ENCODE data around the gene RCAN2. TPM values are rescaled to one million over a fixed set of nuclear protein-coding genes. Genes with fewer than 3 reads are reported as not detected.
"Not testable (repeated sequence)": the region's sequence is repeated elsewhere in the genome, so short reads cannot be mapped to it uniquely, and the experiment has no call there.

Gene RCAN2
- total RNA-seq, 2 experiments from 2014 or later, result 4.3 to 5.4 TPM

GRCh38 chr6:46332448-46332847 is 158.8 kb downstream of the RCAN2 start:
- CTCF ChIA-PET, H3K4me3 Mint-ChIP-seq, H3K9me3 Mint-ChIP-seq: not testable (repeated sequence)

GRCh38 chr6:46331461-46331860 is 159.8 kb downstream of the RCAN2 start:
- Mint-ChIP-seq H3K4me1 (ENCODE audit: low read depth) (no peaks in the 10 kb centered on the region), H3K27me3 (peaks cover 23% of the 10 kb centered on the region), H3K9me3 (no peaks in the 10 kb centered on the region), H3K27ac (no peak overlapping the region), H3K4me3 (no peak overlapping the region), H3K36me3 (no peaks in the 10 kb centered on the region)
- CTCF ChIA-PET, result no interaction called here
- intact Hi-C loops (cut with micrococcal nuclease), result no loop called here
- POLR2A ChIA-PET, result no interaction called here
- DNase-seq, result no peak

More at GRCh38 chr6:46332448-46332847, 158.8 kb downstream of the RCAN2 start:
- peaks cover 19% of the 10 kb centered on the region for H3K27me3 Mint-ChIP-seq
- intact Hi-C loops (cut with micrococcal nuclease); H3K27ac Mint-ChIP-seq; H3K4me1 Mint-ChIP-seq (ENCODE audit: low read depth); POLR2A ChIA-PET; H3K36me3 Mint-ChIP-seq; DNase-seq: not testable (repeated sequence)

GRCh38 chr6:46329568-46329967 is 161.7 kb downstream of the RCAN2 start:
- peaks cover 16% of the 10 kb centered on the region for H3K27me3 Mint-ChIP-seq
- H3K9me3 Mint-ChIP-seq, result no peaks in the 10 kb centered on the region
- peaks cover 5% of the 10 kb centered on the region for H3K4me1 Mint-ChIP-seq (ENCODE audit: low read depth)
- no peak overlapping the region for H3K27ac Mint-ChIP-seq
- H3K36me3 Mint-ChIP-seq, result no peaks in the 10 kb centered on the region
- DNase-seq, result no peak
- intact Hi-C loops (cut with micrococcal nuclease), result loop anchor here (5.0 kb wide), 1 partner anchor 42 kb away; no protein-coding TSS in a partner anchor
- H3K4me3 Mint-ChIP-seq, result no peak overlapping the region
- ChIA-PET CTCF (no interaction called here), POLR2A (no interaction called here)

- POLR2A ChIA-PET, result interaction anchor here (0.5 kb wide), 1 partner anchor 76 kb away, joined by 4 read pairs; no protein-coding TSS in a partner anchor
- Mint-ChIP-seq H3K4me3 (no peak overlapping the region), H3K9me3 (no peaks in the 10 kb centered on the region), H3K27ac (no peak overlapping the region), H3K36me3 (no peaks in the 10 kb centered on the region), H3K4me1 (ENCODE audit: low read depth) (peaks cover 13% of the 10 kb centered on the region), H3K27me3 (peaks cover 14% of the 10 kb centered on the region)
- intact Hi-C loops (cut with micrococcal nuclease), result loop anchor here (5.0 kb wide), 1 partner anchor 40 kb away; no protein-coding TSS in a partner anchor
- no peak for DNase-seq
- CTCF ChIA-PET, result no interaction called here
Measured at GRCh38 chr6:46327779-46328178, 163.5 kb downstream of the RCAN2 start.

- ChIA-PET CTCF (interaction anchor here (1.5 kb wide), 1 partner anchor 105 kb away, joined by 6 read pairs; no protein-coding TSS in a partner anchor), POLR2A (no interaction called here)
- H3K27me3 Mint-ChIP-seq, result peaks cover 12% of the 10 kb centered on the region
- no peaks in the 10 kb centered on the region for H3K36me3 Mint-ChIP-seq
- intact Hi-C loops (cut with micrococcal nuclease), result loop anchor here (5.0 kb wide), 1 partner anchor 39 kb away; no protein-coding TSS in a partner anchor
- peak; percentile 51 for DNase-seq
- H3K27ac Mint-ChIP-seq, result peak overlapping the region; percentile 31
- peak overlapping the region; percentile 17 for H3K4me3 Mint-ChIP-seq
- no peaks in the 10 kb centered on the region for H3K9me3 Mint-ChIP-seq
- peaks cover 17% of the 10 kb centered on the region for H3K4me1 Mint-ChIP-seq (ENCODE audit: low read depth)
Measured at GRCh38 chr6:46325561-46326530, 165.4 kb downstream of the RCAN2 start.

GRCh38 chr6:46324706-46325105 is 166.5 kb downstream of the RCAN2 start:
- H3K4me1 Mint-ChIP-seq (ENCODE audit: low read depth), result peaks cover 17% of the 10 kb centered on the region
- ChIA-PET CTCF (interaction anchor here (1.5 kb wide), 1 partner anchor 103 kb away, joined by 6 read pairs; no protein-coding TSS in a partner anchor), POLR2A (no interaction called here)
- H3K9me3 Mint-ChIP-seq, result no peaks in the 10 kb centered on the region
- no peaks in the 10 kb centered on the region for H3K36me3 Mint-ChIP-seq
- intact Hi-C loops (cut with micrococcal nuclease), result loop anchor here (5.0 kb wide), 1 partner anchor 37 kb away; no protein-coding TSS in a partner anchor
- DNase-seq, result no peak
- peak overlapping the region; percentile 31 for H3K27ac Mint-ChIP-seq
- peak overlapping the region; percentile 21 for H3K4me3 Mint-ChIP-seq
- peaks cover 10% of the 10 kb centered on the region for H3K27me3 Mint-ChIP-seq

GRCh38 chr6:46323966-46324622 is 167.2 kb downstream of the RCAN2 start:
- no peak for DNase-seq
- ChIA-PET POLR2A (no interaction called here), CTCF (no interaction called here)
- intact Hi-C loops (cut with micrococcal nuclease), result loop anchor here (1.0 kb wide), 1 partner anchor 104 kb away; no protein-coding TSS in a partner anchor
- H3K4me3 Mint-ChIP-seq, result peak overlapping the region; percentile 30
- peaks cover 17% of the 10 kb centered on the region for H3K4me1 Mint-ChIP-seq (ENCODE audit: low read depth)
- no peaks in the 10 kb centered on the region for H3K36me3 Mint-ChIP-seq
- no peaks in the 10 kb centered on the region for H3K9me3 Mint-ChIP-seq
- H3K27me3 Mint-ChIP-seq, result peaks cover 9% of the 10 kb centered on the region
- peak overlapping the region; percentile 41 for H3K27ac Mint-ChIP-seq

GRCh38 chr6:46323312-46323965 is 167.8 kb downstream of the RCAN2 start:
- ChIA-PET CTCF (no interaction called here), POLR2A (no interaction called here)
- Mint-ChIP-seq H3K9me3 (no peaks in the 10 kb centered on the region), H3K27ac (no peak overlapping the region), H3K27me3 (peaks cover 7% of the 10 kb centered on the region), H3K4me3 (no peak overlapping the region), H3K36me3 (no peaks in the 10 kb centered on the region), H3K4me1 (ENCODE audit: low read depth) (peaks cover 17% of the 10 kb centered on the region)
- peak; percentile 33 for DNase-seq
- intact Hi-C loops (cut with micrococcal nuclease), result loop anchor here (1.0 kb wide), 1 partner anchor 103 kb away; no protein-coding TSS in a partner anchor

- H3K27ac Mint-ChIP-seq, result no peak overlapping the region
- CTCF ChIA-PET, result no interaction called here
- no peaks in the 10 kb centered on the region for H3K36me3 Mint-ChIP-seq
- no peak overlapping the region for H3K4me3 Mint-ChIP-seq
- no peaks in the 10 kb centered on the region for H3K9me3 Mint-ChIP-seq
- POLR2A ChIA-PET, result no interaction called here
- H3K4me1 Mint-ChIP-seq (ENCODE audit: low read depth), result peaks cover 13% of the 10 kb centered on the region
- no peak for DNase-seq
- H3K27me3 Mint-ChIP-seq, result peaks cover 3% of the 10 kb centered on the region
- intact Hi-C loops (cut with micrococcal nuclease), result no loop called here
Measured at GRCh38 chr6:46320505-46320904, 170.7 kb downstream of the RCAN2 start.

- H3K27me3 Mint-ChIP-seq, result peaks cover 6% of the 10 kb centered on the region
- no peak overlapping the region for H3K4me3 Mint-ChIP-seq
- no peak overlapping the region for H3K27ac Mint-ChIP-seq
- intact Hi-C loops (cut with micrococcal nuclease), result no loop called here
- H3K4me1 Mint-ChIP-seq (ENCODE audit: low read depth), result peaks cover 5% of the 10 kb centered on the region
- CTCF ChIA-PET, result no interaction called here
- no peaks in the 10 kb centered on the region for H3K36me3 Mint-ChIP-seq
- no peaks in the 10 kb centered on the region for H3K9me3 Mint-ChIP-seq
- no peak for DNase-seq
- POLR2A ChIA-PET, result no interaction called here
Measured at GRCh38 chr6:46315589-46315988, 175.7 kb downstream of the RCAN2 start.

GRCh38 chr6:46312654-46313053 is 178.6 kb downstream of the RCAN2 start:
- intact Hi-C loops (cut with micrococcal nuclease), result no loop called here
- H3K4me1 Mint-ChIP-seq (ENCODE audit: low read depth), result peaks cover 5% of the 10 kb centered on the region
- POLR2A ChIA-PET, result no interaction called here
- peaks cover 8% of the 10 kb centered on the region for H3K27me3 Mint-ChIP-seq
- H3K27ac Mint-ChIP-seq, result no peak overlapping the region
- no peak overlapping the region for H3K4me3 Mint-ChIP-seq
- no peaks in the 10 kb centered on the region for H3K9me3 Mint-ChIP-seq
- DNase-seq, result no peak
- H3K36me3 Mint-ChIP-seq, result no peaks in the 10 kb centered on the region
- CTCF ChIA-PET, result no interaction called here

GRCh38 chr6:46310196-46310595 is 181.1 kb downstream of the RCAN2 start:
- CTCF ChIA-PET, result no interaction called here
- intact Hi-C loops (cut with micrococcal nuclease), result no loop called here

More at GRCh38 chr6:46310196-46310595, 181.1 kb downstream of the RCAN2 start:
- DNase-seq, result no peak
- H3K4me3 Mint-ChIP-seq, result no peak overlapping the region
- no peak overlapping the region for H3K27ac Mint-ChIP-seq
- peaks cover 1% of the 10 kb centered on the region for H3K4me1 Mint-ChIP-seq (ENCODE audit: low read depth)
- POLR2A ChIA-PET, result no interaction called here
- H3K9me3 Mint-ChIP-seq, result no peaks in the 10 kb centered on the region
- H3K36me3 Mint-ChIP-seq, result no peaks in the 10 kb centered on the region
- peaks cover 14% of the 10 kb centered on the region for H3K27me3 Mint-ChIP-seq

All from activated CD4-positive, alpha-beta memory T cell treated with anti-CD3 and anti-CD28 coated beads for 36 hours (primary cell).